KBM-7 (cell line): Measurements from ENCODE around the gene RPL27.

ENCODE experiments used
- DNase-seq: peaks from one replicate; pipeline ENCODE4 v3.0.0-alpha.2; 2015
- in situ Hi-C: fragments of 300-500 bp; cut with MboI; formaldehyde crosslinking; loops from 2 replicates; pipeline ENCODE4 v1.14.3; 2020; ENCODE audit warnings: low sequenced_read_pairs, low pct_unique_long_range_greater_than_20kb, mixed read lengths

Gene RPL27

GRCh38 chr17:43018008-43018853 lies 20.0 kb downstream of the RPL27 start:
- DNase-seq = peak; percentile 44
- in situ Hi-C loops = loop anchor here (10.0 to 25.0 kb wide), 2 partner anchors 63 to 344 kb away; no protein-coding TSS in a partner anchor

DNA sequence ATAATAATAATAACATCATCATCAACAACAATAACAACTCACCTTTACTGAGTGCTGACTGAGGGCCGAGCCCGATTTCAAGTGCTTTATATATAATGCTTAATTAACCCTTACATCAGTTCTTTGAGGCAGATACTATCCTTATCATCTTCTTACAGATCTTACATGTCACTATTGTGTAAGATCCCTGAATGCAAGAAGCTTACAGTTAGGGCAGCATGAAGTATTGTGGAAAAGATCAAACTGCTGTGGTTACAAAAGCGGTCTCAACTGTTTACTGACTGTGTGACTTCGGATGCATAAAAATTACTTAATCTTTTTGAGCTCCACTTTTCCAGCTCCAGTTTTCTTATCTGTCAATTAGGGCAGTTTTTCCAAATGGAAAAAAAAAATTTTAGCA lies 20.7 kb downstream of the RPL27 start:
- DNase-seq = peak; percentile 47
- in situ Hi-C loops = loop anchor here (10.0 to 25.0 kb wide), 2 partner anchors 64 to 343 kb away; no protein-coding TSS in a partner anchor

GRCh38 chr17:43019418-43019817 lies 21.2 kb downstream of the RPL27 start:
- no peak for DNase-seq
- in situ Hi-C loops = loop anchor here (10.0 to 25.0 kb wide), 2 partner anchors 65 to 343 kb away; no protein-coding TSS in a partner anchor

DNA sequence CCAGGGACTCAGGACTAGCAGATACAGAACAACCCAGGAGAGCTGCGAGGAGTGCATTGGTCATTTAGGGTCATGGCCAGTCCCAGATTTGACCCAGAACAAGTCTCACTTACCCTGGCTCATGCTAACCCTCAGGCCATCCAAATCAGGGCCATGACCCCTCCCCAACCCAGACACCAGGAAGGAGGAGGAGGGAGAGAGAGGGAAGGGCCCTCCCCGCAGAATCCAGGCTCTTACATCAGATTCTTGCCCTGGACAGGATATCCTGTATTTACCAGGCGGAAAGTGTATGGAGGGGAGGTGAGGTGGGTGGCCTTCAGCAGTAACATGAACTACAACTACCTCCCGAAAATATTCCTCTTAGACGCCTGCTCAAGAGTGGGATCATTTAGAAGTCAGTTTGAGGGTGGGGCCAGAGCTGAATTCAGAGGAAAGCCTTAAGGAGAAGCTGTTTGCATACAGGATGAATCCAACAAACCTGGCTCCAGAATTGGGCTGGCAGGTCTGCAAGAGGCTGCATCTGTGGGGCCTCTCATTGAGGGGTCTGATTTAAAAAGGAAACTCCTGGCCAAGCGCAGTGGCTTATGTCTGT lies 21.9 kb downstream of the RPL27 start:
- in situ Hi-C loops = loop anchor here (25.0 kb wide), 1 partner anchor 342 kb away; no protein-coding TSS in a partner anchor
- DNase-seq = peak; percentile 70

DNA sequence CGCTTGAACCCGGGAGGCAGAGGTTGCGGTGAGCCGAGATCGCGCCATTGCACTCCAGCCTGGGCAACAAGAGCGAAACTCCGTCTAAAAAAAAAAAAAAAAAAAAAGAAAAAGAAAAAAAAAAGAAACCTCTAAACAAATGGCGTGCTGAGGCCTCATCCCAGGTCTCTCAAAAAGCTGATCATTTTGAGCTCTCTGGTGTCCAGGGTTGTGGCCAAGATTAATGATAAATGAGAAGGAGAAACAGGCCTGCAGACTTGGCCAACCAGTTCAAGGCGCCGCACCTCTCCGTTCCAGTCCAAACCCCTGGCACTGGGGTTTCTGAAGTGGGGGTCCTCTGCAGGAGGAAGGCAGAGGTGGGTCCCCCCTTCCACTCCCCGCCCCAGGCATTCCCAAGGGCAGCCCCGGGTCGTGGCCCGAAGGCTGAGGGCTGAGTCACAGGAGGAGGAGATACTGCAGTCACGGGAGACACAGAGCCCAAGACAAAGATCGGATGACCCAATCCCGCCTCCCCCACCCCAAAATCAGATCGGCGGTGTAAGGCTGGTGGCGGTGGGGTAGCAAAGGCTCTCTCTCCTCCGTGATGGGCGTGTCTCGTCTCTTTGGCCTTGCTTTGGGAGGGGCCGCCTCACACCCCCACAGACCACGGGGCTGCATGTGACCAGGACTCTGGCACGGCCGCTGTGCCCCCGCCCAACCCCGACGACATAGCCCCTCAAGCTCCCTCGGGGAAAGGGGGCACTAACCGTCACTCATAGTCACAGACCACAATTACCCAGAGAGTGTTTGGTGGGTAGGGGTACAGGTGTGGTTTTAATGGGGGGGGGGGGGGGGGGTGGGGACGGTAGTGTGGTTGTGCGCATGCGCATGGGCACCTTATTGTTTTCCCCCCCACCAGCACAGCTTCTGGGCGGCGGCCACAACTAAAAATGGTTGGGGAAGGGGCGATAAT lies 22.8 kb downstream of the RPL27 start:
- in situ Hi-C loops = loop anchor here (25.0 kb wide), 1 partner anchor 341 kb away; no protein-coding TSS in a partner anchor
- peak; percentile 71 for DNase-seq

DNA sequence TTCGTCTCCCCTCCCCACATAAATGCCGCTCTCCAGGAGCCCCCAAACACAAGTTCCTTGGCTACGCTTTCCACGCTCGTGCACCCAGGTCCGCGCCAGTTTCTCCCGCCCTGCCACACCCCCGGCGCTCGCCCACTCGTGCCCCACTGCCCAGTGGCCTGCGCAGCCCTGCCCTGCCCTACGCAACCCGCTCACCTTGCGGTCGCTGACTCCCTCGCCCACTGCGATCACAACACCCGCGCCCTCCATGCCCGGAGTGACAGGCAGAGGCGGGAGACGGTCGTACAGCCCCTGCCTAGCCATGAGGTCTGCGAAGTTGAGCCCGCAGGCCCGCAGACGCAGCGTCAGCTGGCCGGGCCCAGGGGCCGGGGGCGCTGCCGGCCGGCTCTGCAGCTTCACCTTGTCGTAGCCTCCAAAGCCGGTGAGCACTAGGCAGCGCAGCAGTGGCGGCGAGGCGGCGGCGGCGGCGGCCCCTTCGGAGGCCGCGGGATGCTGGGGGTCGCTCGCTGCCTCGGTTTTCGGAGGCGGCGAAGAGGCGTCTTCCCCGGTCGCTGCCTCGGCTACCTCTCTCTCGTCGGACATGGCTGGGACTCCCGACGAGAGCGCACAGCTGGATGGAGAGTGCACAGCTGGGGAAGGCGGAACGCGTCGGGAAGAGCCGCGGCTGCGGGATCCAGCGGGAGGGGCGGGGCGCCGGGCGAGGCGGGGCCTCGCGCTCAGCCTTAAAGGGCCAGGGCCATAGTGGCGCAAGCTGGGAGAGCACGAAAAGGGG lies 23.7 kb downstream of the RPL27 start, which contains the start of gene VAT1:
TSS of gene VAT1 (minus strand) at position 645 of the 772 bp plus-strand sequence. CDS start at position 582, 63 bp downstream.
- DNase-seq = peak; percentile 82
- in situ Hi-C loops = loop anchor here (25.0 kb wide), 1 partner anchor 340 kb away; no protein-coding TSS in a partner anchor

DNA sequence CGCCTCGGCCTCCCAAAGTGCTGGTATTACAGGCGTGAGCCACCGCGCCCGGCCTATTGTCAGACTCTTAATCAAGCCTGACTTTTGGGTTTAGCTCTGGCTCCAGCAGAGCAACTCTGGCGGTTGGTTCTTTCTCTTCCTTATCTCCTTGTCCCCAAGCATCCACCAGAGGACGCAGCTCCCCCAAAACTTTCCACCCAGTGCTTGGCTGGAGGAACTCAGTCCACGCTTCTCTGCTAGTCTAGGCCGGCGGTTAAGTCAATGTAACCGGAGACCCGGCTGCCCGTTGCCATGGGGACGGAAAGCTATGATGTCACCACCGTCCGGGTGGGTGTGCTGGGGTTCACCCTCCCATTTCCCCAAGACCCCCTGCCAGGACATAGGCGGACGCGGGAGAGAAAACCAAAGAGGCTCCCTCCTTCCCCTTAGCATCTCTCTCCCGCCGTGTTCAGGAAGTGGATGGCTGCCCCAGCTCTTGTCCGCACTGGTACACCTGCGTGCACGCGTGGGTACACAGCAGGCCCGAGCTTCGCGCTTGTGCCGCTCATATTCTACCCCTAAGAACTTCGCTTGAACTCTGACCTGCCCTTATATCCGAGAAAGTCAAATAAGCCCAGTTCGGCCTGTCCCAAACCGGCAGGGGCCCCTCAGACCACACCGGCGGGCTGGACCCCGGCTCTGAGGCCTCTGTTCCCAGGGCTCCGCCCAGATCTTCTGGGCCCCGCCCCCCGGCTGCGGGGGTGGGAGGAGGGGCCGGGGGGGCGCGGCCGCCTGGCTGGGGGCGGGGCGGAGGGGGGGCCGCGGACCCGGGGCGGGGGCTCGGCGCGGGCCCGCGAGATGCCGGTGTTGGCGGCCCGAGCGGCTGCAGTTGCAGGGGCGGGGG lies 26.4 kb downstream of the RPL27 start, which contains the start of gene RND2:
TSS of gene RND2 (plus strand) at position 825 of the 883 bp plus-strand sequence. CDS start 117 bp downstream, outside the sequence.
- in situ Hi-C loops = loop anchor here (25.0 kb wide), 1 partner anchor 338 kb away; no protein-coding TSS in a partner anchor
- peak; percentile 95 for DNase-seq

DNA sequence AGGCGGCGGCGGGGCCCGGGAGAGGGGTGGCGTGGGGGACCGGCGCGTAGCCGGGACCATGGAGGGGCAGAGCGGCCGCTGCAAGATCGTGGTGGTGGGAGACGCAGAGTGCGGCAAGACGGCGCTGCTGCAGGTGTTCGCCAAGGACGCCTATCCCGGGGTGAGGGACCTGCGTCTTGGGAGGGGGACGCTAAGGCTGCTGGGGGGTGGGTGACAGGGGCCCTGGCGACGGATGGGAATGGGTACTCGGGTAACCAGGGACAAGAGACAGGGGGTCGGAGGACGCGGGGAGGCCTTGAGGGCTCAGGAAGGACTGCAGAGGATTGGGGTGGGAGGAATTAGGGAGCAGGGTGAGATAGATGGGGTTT lies 27.1 kb downstream of the RPL27 start:
- DNase-seq = no peak
- in situ Hi-C loops = no loop called here

- no peak for DNase-seq
- in situ Hi-C loops = no loop called here
These were observed 27.7 kb downstream of the RPL27 start for GRCh38 chr17:43025766-43026537.

DNA sequence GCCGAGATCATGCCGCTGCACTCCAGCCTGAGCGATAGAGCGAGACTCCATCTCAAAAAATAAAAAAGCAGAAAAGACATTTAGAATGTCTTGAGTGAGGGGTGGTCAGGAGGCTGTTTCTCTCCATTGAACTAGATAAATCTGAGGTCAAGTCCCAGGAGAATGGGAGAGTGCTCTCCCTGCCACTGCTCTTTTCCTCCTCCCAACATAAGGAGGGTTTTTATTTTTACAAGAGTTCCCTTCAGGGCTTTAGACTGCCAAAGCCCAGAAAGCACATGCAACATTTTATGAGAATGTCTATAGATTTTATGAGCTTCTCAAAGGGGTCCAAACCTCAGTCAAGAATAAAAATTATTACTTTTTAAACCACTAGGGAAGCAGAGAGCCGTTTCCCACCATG lies 28.4 kb downstream of the RPL27 start:
- no peak for DNase-seq
- in situ Hi-C loops = no loop called here

DNA sequence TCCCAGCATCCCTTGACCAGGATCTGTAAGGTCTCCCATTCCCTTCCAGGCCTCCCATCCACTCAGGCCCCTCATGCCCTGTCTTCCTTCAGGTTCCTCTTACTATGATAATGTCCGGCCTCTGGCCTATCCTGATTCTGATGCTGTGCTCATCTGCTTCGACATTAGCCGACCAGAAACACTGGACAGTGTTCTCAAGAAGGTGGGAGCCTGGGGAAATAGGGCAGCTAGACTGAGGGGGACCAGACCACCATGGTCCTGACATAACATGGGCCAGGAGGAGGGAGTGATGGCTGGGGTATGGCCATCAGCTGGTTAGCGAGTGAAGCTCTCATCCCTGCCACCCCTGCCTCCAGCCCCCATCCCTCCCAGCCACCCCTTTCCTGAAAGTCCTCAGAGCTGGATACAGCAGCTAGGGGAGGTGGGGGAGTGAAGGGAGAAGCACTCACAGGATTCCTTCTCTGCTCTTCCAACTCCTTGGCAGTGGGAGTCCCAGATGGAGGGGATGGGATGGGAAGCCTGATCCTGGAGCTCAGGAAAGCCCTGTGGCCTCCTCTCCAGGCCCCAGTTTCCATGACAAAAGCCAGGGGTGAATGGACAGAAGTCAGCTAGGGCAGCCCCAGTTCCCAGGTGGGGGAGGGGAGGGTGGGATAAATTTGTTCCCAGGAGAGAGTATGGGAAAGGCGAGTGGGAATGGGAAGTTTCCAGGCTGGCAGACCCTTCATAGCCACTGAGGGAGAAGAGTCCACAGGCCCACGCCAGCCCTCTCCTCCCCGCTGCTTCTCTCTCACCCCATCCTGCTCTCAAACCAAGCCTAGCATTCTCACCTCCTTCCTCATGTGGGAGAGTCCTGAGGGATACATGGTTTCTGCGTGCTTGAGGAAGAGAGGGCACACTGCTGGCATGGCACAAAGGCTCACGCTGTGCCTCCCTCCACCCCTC lies 29.1 kb downstream of the RPL27 start:
- no peak for DNase-seq
- in situ Hi-C loops = no loop called here

DNA sequence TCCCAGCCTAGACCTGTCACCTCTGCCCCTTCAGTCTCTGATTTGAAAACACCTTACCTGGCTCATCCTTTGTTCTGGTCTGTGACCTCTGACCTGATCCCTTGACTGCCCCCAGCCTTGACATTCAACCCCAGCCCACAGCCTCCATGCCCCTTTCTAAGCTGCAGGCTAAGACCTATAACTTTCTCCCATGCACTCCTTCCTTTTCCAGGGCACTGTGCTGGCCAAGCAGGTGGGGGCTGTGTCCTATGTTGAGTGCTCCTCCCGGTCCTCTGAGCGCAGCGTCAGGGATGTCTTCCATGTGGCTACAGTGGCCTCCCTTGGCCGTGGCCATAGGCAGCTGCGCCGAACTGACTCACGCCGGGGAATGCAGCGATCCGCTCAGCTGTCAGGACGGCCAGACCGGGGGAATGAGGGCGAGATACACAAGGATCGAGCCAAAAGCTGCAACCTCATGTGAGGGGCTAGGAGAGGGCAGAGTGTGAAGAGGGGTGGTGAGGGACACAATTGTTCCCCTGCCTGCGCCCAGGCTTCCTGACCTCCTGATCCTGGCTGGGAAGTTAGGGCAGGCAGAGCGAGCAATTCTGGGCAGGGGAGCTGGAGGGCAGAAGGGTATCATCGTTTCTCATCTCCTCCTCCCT lies 30.1 kb downstream of the RPL27 start:
- in situ Hi-C loops = no loop called here

DNA sequence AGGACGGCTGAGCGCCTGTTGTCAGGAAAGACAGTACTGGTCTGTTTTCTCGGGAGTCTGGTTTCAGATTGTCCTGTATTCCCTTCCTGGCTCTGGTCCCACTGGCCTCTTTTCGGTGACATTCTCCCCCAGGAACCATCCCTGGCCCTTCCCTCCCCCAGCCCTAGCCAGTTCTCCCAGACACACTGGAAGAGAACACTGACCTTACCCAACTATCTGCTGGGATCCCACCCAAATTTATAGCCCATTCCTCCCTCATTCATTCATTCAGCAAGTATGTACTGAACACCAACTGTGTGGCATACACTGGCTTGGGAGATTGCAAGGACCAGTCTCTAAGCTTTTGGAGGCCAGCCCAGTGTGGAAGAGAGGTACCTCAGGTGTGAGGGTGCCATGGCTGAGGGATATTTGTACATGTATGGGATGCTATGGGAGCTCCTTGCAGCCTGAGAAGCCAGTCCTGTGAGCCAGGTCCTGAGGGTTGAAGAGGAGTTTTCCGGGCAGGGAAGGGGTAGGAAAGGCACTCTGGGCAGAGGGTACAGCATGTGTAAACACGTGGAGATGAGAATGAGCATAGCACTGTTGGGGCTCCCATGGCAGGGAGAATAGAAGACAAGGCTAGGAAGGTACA lies 32.0 kb downstream of the RPL27 start:
- no peak for DNase-seq
- in situ Hi-C loops = no loop called here

More for the DNA sequence above, 30.1 kb downstream of the RPL27 start:
- no peak for DNase-seq

GRCh38 chr17:43031666-43032065 lies 33.4 kb downstream of the RPL27 start:
- DNase-seq = no peak
- in situ Hi-C loops = no loop called here
